ENCODE measurements around the gene CALD1.

DNA sequence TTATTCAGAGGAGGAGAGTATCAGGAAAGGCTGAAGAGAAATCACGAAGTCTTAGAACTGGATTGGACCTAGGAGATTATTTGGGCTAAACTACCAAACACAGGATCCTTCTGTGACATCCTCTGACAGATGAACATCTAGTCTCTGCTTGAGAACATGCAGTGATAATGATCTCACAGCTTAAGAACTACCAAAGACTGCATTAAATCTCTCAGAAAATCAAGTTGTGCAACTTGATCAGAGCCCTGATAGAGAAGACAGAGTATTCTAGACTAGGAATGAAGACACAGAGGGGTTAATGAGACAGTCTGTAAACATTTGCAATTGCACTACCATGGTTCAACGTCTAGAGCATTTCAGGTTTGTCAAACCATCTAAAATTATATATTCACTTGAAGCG, 169.7 kb downstream of the CALD1 start:
- TF ChIP-seq, protein P1, sequence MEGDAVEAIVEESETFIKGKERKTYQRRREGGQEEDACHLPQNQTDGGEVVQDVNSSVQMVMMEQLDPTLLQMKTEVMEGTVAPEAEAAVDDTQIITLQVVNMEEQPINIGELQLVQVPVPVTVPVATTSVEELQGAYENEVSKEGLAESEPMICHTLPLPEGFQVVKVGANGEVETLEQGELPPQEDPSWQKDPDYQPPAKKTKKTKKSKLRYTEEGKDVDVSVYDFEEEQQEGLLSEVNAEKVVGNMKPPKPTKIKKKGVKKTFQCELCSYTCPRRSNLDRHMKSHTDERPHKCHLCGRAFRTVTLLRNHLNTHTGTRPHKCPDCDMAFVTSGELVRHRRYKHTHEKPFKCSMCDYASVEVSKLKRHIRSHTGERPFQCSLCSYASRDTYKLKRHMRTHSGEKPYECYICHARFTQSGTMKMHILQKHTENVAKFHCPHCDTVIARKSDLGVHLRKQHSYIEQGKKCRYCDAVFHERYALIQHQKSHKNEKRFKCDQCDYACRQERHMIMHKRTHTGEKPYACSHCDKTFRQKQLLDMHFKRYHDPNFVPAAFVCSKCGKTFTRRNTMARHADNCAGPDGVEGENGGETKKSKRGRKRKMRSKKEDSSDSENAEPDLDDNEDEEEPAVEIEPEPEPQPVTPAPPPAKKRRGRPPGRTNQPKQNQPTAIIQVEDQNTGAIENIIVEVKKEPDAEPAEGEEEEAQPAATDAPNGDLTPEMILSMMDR (IDR thresholded peaks at IDR 0.05) = no peak
- no peak for TF ChIP-seq POLR2A (IDR thresholded peaks at IDR 0.05)
- no peak for TF ChIP-seq POLR2AphosphoS5 (IDR thresholded peaks at IDR 0.05)
